ENCODE results near the gene SORCS1. TPM values are rescaled to one million over a fixed set of nuclear protein-coding genes. Genes with fewer than 3 reads are reported as not detected.

The SORCS1 gene
- total RNA-seq, 1 experiment from 2014 or later = 1.7 TPM

GRCh38 chr10:106960812-106961211 lies 203.7 kb downstream of the SORCS1 start:
- H3K9me3 Mint-ChIP-seq = peaks cover 0 to 7% of the 10 kb centered on the region in 2 experiments; a peak in 1 of 5 replicates
- H3K4me1 Mint-ChIP-seq = peaks cover 14 to 24% of the 10 kb centered on the region in 2 experiments
- Histone ChIP-seq H2AK5ac (ENCODE audit: insufficient read length, low read length) (no peak overlapping the region), H3K23ac (ENCODE audit: insufficient read length, low read depth, low read length) (no peak overlapping the region), H3K79me2 (ENCODE audit: insufficient read depth, low read length) (no peaks in the 10 kb centered on the region), H3K23me2 (ENCODE audit: insufficient read length, low read depth, low read length, poor library complexity, severe bottlenecking) (no peaks in the 10 kb centered on the region), H2BK120ac (ENCODE audit: low read depth, low read length, poor library complexity, severe bottlenecking) (no peak overlapping the region), H3K79me1 (ENCODE audit: insufficient read depth, low read depth, low read length, poor library complexity, severe bottlenecking) (no peaks in the 10 kb centered on the region), H2BK20ac (ENCODE audit: low read depth, low read length, poor library complexity, severe bottlenecking) (no peak overlapping the region), H4K5ac (ENCODE audit: insufficient read length, low read depth, low read length) (no peak overlapping the region), H3K14ac (ENCODE audit: insufficient read depth, low read length) (no peak overlapping the region; the same call in 1 of the 2 replicates), H3K56ac (ENCODE audit: insufficient read length, low read depth, low read length) (no peak overlapping the region), H3K4me2 (ENCODE audit: insufficient read depth, insufficient read length, low read length) (no peak overlapping the region), H3K4ac (ENCODE audit: low read depth, low read length) (no peak overlapping the region), H3T11ph (ENCODE audit: low read length) (no peak overlapping the region), H3K4me1 (ENCODE audit: insufficient read depth, low read length) (no peaks in the 10 kb centered on the region), H2BK15ac (ENCODE audit: low read depth, low read length) (no peak overlapping the region), H4K20me1 (ENCODE audit: control insufficient read depth, insufficient read depth, insufficient read length) (no peaks in the 10 kb centered on the region), H4K91ac (ENCODE audit: insufficient read length, low read depth, low read length) (no peak overlapping the region), H2BK12ac (ENCODE audit: insufficient read length, low read depth, low read length) (no peak overlapping the region), H2BK5ac (ENCODE audit: insufficient read length, low read length) (no peak overlapping the region), H3K9ac (ENCODE audit: extremely low read depth, insufficient read length, low read length) (no peak overlapping the region), H3K9me3 (ENCODE audit: control insufficient read depth, low read depth, low read length) (no peaks in the 10 kb centered on the region), H2AFZ (ENCODE audit: low read length) (no peak overlapping the region), H3K18ac (ENCODE audit: insufficient read length, low read depth, low read length) (no peak overlapping the region), H4K8ac (replicated peaks; ENCODE audit: insufficient read length, low read depth, low read length) (no peak overlapping the region), H3K27ac (ENCODE audit: insufficient read length, low read depth, low read length) (no peak overlapping the region), H3K27me3 (ENCODE audit: insufficient read depth, low read length) (no peaks in the 10 kb centered on the region)
- DNase-seq = no peak
- no peak overlapping the region for H3K4me3 Mint-ChIP-seq
- TF ChIP-seq CTCF (conservative IDR thresholded peaks at IDR 0.05) = no peak
- peaks cover 2 to 7% (median 6%) of the 10 kb centered on the region in 3 experiments; a peak in 5 of 7 replicates for H3K36me3 Mint-ChIP-seq (ENCODE audit: insufficient read depth in 1 of 3, low read depth in 3 of 3)
- no CpG with 5 or more reads among the region's 1 CpG for WGBS (ENCODE audit: extremely low coverage, insufficient read length, low lambda C conversion rate)
- no peaks in the 10 kb centered on the region for H3K27me3 Mint-ChIP-seq (ENCODE audit: low read depth)
- H3K27ac Mint-ChIP-seq = no peak overlapping the region

Data from H9 (cell line).